ENCODE data around the gene RNF212B. TPM values are rescaled to one million over a fixed set of nuclear protein-coding genes. Genes with fewer than 3 reads are reported as not detected.
"Not testable (repeated sequence)": the region's sequence is repeated elsewhere in the genome, so short reads cannot be mapped to it uniquely, and the experiment has no call there.

The RNF212B gene
- total RNA-seq = not detected
- not detected for polyA plus RNA-seq
- long read RNA-seq, donor 1 = 0 reads
- long read RNA-seq, donor 2 = 0 reads
- long read RNA-seq, donor 3 = 0 reads

GRCh38 chr14:23237772-23238594, at the start of gene RNF212B:
TSS of gene RNF212B (plus strand) at chr14:23237936. CDS start at chr14:23240346, 2,410 bp downstream.
- ATAC-seq (peak; percentile 86 to 100 (median 99)), DNase-seq (peak; percentile 82 to 94 (median 91))
- Histone ChIP-seq H3K4me3 (peak within 1 kb of the TSS in 10 of 12 donors; percentile 12 to 45 (median 28)), H3K27me3 (peaks cover 0 to 6% (median 0%) of the 10 kb centered on the region in 9 donors), H3K4me1 (peaks cover 0 to 9% (median 0%) of the 10 kb centered on the region in 12 donors), H3K36me3 (no peaks in the 10 kb centered on the region), H3K27ac (peak within 1 kb of the TSS in 1 of 12 donors; percentile 63), H3K9me3 (no peaks in the 10 kb centered on the region)
- intact Hi-C loops (cut with DNase I) = no loop called here
- TF ChIP-seq POLR2A (IDR thresholded peaks at IDR 0.05) = no peak
- no peak for TF ChIP-seq CTCF (IDR thresholded peaks at IDR 0.05)
- 31 to 34% (median 34%) methylated on average over 39 of the region's 39 CpGs for WGBS, 4 donors

GRCh38 chr14:23193432-23193831, 44.3 kb upstream of the RNF212B start:
- DNase-seq (no peak), ATAC-seq (no peak)
- 53 to 68% (median 56%) methylated on average over 3 of the region's 3 CpGs for WGBS, 4 donors
- Histone ChIP-seq H3K4me3 (no peak overlapping the region), H3K36me3 (no peaks in the 10 kb centered on the region), H3K9me3 (no peaks in the 10 kb centered on the region), H3K27ac (no peak overlapping the region), H3K27me3 (no peaks in the 10 kb centered on the region), H3K4me1 (no peaks in the 10 kb centered on the region)
- TF ChIP-seq POLR2A (IDR thresholded peaks at IDR 0.05) (no peak), CTCF (IDR thresholded peaks at IDR 0.05) (no peak)
- intact Hi-C loops (cut with DNase I) = no loop called here

GRCh38 chr14:23195552-23196101, 42.1 kb upstream of the RNF212B start:
- WGBS, 4 donors = 75 to 80% (median 77%) methylated on average over 7 of the region's 7 CpGs
- TF ChIP-seq POLR2A (IDR thresholded peaks at IDR 0.05) = no peak
- no peak for TF ChIP-seq CTCF (IDR thresholded peaks at IDR 0.05)

GRCh38 chr14:23196487-23196886, 41.2 kb upstream of the RNF212B start:
- H3K27ac ChIP-seq; DNase-seq; H3K9me3 ChIP-seq; intact Hi-C loops (cut with DNase I); H3K36me3 ChIP-seq; H3K27me3 ChIP-seq; H3K4me1 ChIP-seq; H3K4me3 ChIP-seq; ATAC-seq: not testable (repeated sequence)
- WGBS, 4 donors = 85 to 98% (median 91%) methylated on average over 2 of the region's 2 CpGs

More at GRCh38 chr14:23195552-23196101, 42.1 kb upstream of the RNF212B start:
- ATAC-seq (no peak), DNase-seq (no peak)
- Histone ChIP-seq H3K36me3 (no peaks in the 10 kb centered on the region), H3K4me1 (no peaks in the 10 kb centered on the region), H3K27me3 (no peaks in the 10 kb centered on the region), H3K27ac (no peak overlapping the region), H3K9me3 (no peaks in the 10 kb centered on the region), H3K4me3 (no peak overlapping the region)
- intact Hi-C loops (cut with DNase I) = no loop called here

- H3K4me3 ChIP-seq; ATAC-seq; H3K27me3 ChIP-seq; intact Hi-C loops (cut with DNase I); H3K4me1 ChIP-seq; H3K27ac ChIP-seq; H3K36me3 ChIP-seq; DNase-seq; H3K9me3 ChIP-seq: not testable (repeated sequence)
- 60 to 87% (median 83%) methylated on average over 1 of the region's 1 CpG for WGBS, 4 donors
Observed at GRCh38 chr14:23199141-23199540, 38.6 kb upstream of the RNF212B start.

Measured in heart left ventricle (tissue), 16 donors.